HPDE6-E6E7 (cell line): Measurements from ENCODE around the gene DENND1A.
"Not testable (repeated sequence)": the region's sequence is repeated elsewhere in the genome, so short reads cannot be mapped to it uniquely, and the experiment has no call there.

Source experiments
- DNase-seq: peaks from one replicate; pipeline ENCODE4 v3.0.0; 2011; ENCODE audit warnings: missing footprints; ENCODE audit errors: extremely low spot score

The DENND1A gene

DNA sequence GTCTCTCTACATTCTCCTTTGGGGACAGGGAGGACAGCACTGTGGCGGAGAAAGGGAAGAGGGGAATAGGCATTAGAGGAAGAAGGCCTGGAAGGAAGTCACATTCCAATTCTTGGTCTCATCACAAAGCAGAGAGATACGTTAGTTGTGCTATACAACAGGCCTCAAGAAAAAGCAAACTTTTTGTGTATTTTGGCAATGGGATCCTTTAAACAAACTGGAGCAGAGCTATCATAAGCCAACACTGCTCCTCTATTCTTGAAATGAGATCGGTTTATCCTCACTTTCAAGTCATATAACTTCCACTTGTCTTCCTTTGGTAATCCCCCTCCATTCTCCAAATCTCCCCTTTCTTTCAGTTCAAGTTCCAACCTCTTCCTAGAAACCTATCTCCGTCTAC, 6.5 kb downstream of the DENND1A start:
- DNase-seq = no peak

DNA sequence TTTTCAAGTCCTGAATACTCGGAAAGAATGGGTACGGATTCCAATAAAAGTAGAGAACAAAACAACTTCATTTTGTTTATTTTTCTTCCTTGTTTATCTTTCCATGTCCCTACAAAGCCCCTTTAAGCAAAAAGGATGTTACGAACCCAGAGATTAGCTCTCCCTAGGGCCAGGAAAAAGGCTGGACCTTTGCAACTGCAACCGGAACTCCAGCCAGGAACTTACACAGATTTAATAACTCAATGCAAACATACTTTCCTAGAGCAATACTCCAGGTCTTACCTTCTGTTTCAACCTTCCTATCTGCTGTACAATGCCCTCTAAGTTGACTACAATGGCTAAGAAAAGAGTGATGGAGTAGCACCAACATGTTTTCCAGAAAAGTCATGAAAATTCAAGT, 7.0 kb downstream of the DENND1A start:
- no peak for DNase-seq

GRCh38 chr9:123922431-123922830, 7.5 kb downstream of the DENND1A start:
- no peak for DNase-seq

DNA sequence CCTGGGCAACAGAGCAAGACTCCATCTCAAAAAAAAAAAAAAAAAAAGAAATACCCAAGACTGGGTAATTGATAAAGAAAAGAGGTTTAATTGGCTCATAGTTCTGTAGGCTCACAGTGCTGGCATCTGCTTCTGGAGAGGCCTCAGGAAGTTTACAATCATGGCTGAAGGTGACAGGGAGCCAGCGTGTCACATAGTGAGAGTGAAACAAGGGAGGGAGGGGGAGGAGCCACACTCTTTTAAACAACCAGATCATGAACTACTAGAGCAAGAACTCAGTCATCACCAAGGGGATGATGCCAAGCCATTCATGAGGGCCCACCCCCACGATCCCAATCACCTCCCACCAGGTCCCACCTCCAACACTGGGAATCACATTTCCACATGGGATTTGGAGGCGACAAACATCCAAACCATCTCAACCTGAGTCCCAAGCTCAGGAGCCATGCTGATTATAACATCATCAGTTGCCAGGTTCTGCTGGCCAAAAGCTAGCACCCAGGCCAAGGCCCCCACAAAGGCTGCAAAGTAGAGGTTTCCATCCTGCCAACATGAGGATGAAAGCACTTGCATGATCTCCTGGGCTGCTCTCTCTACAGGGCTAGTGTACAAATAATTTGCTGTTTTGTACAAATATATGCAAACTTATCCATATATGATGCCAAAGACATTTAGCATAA, 15.3 kb downstream of the DENND1A start:
- DNase-seq = no peak

DNA sequence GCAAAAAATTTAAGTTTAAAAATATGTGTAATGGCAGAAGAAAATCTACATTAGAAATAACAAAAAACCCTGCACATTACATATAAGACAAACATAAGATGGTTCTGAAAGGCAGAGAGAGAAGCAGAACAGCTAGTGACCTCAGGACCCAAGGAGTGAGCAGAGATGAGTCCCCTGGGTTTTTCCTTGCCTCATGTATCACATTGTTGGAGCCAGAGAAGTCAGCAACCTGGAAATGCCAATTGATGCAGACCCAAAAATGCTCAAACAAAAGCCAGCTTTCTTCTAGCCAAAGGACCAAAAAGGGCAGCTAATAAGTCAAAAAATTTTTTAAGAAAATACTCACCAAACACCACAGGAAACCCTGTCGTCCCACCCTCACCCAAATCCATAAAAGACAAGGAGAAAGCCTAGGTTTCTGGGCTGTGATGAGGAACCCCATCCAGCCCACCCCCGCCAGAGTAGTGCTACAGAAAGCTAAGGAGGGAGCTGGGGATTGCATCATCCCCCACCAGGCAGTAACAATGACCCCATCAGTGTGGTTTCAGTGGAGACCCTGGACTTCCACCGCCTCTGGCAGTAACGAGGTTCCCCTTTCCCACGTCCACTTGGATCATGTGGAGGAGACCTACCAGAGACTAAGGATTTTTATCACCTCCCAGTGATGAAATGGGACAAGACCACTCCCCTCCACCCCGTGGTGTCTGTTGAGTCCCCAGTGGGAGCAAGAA, 17.6 kb downstream of the DENND1A start:
- no peak for DNase-seq

DNA sequence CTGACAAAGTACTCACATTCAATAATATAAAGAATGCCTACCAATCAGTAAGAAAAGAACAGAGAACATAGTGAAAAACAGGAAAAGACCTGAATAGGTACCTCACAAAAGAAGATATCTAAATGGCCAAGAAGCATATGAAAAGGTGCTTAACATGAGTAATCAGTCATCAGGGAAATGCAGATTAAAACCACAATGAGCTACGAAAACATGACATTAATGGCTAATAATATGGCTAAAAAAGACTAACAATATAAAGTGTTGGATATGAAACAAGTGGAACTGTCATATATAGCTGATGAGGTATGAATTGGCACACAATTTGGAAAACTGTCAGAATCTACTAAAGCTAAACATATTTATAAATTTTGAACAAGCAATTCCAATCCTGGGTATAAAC, 18.9 kb downstream of the DENND1A start:
- DNase-seq = no peak

DNA sequence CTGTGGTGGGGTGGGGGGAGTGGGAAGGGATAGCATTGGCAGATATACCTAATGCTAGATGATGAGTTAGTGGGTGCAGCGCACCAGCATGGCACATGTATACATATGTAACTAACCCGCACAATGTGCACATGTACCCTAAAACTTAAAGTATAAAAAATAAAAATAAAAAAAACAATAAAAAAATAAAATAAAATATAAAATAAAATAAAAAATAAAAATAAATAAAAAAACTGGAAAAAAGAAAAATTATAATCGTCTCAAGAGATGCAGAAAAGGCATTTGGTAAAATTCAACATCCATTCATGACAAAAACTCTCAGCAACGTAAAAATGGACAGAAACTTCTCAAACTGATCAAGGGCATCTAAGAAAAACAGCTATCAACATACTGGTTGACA, 20.7 kb downstream of the DENND1A start:
- DNase-seq = not testable (repeated sequence)

GRCh38 chr9:123903550-123903949, 26.4 kb downstream of the DENND1A start:
- DNase-seq = not testable (repeated sequence)

DNA sequence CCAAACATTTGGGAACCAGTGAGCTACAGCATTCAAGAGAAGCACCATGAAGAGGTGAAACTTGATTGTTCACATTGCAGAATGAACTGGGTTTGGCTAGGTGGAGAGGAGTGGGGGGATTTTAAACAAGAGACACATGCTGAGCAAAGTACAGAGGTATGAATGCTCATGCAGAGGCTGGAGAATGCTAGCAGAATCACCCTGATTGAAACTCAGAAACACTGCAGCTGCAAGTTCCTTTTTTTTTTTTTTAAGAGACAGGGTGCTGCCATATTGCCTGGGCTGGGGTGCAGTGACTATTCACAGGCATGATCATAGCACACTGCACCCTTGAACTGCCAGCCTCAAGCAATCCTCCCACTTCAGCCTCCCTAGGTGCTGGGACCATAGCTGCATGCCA, 35.1 kb downstream of the DENND1A start:
- DNase-seq = no peak

GRCh38 chr9:123893831-123894460, 36.0 kb downstream of the DENND1A start:
- DNase-seq = no peak

- no peak for DNase-seq
These were observed 36.8 kb downstream of the DENND1A start for GRCh38 chr9:123893115-123893514.

DNA sequence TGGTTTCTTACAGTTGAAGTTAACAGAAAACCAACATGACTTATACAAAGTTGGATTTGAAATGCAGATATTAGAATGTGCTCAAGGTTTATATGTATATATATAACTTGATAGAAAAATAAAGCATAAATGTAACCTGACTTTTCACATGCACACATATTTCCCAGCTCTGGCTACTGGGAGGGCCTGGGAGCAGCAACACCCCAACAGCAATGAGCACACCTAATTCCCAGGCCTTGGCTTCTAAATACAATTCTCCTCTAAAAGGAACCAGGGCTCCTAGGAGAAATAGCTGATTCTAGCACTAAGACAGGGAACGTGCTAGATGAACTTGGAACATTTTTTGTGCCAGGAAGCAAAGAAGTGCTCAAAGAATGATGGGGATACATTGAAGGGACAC, 42.1 kb downstream of the DENND1A start:
- DNase-seq = no peak

DNA sequence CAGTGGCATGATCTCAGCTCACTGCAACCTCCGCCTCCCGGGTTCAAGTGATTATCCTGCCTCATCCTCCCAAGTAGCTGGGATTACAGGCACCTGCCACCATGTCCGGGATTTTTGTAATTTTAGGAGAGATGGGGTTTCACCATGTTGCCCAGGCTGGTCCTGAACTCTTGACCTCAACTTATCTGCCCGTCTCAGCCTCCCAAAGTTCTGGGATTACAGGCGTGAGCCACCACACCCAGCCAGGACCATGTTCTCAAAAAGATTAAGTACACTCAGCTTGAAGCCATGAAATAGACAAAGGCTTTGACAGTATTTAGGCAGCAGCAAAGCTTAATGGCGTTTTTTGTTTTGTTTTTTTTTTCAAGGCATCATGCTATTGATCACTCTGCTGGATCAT, 44.1 kb downstream of the DENND1A start:
- not testable (repeated sequence) for DNase-seq

DNA sequence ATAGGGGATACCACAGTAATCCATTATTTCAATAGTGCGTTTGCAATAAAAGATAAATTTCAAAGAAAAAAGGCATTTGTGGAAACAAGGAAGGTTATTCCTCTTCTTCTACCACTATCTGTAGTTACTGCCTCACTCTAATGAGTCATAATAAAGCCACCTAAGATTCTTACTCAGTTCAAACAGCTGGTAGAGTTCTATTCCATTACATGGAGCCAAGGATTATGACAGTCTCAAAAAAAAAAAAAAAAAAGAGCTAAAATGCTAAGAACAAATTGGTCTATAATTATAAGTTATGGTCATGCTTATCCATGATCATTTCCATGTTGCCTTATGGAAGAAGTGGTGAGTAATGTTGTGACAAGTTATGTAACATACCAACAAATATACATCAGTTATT, 46.3 kb downstream of the DENND1A start:
- DNase-seq = no peak

DNA sequence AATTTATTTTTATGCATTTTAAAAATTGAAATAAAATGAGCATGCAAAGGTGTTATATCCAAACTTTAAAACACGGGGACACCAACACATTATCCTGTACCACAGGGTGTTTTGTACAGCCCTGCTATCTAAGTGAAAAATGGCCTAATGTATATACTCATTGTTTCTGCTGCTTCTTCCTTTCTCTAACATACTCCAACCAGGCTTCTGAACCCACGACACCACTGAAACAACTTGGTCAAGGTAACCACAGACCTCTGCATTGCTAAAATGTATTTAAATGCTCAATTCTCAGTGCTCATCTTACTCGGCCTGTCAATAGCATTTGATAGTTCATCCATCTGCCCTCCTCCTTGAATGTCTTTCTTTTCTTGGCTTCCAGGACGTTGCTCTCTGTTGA, 48.3 kb downstream of the DENND1A start:
- DNase-seq = no peak

GRCh38 chr9:123880420-123880819, 49.5 kb downstream of the DENND1A start:
- no peak for DNase-seq

DNA sequence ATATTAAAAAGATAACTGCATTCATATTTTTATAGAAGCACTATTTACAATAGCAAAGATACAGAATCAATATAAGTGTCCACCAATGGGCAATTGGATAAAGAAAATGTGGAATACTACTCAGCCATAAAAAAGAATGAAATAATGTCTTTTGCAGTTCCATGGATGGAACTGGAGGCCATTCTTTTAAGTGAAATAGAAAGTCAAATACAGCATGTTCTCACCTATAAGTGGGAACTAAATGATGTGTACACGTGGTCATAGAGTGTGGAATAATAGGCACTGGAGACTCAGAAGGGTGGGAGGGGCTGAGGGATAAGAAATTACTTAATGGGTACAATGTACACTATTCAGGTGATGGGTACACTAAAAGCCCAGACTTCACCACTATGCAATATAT, 53.2 kb downstream of the DENND1A start:
- DNase-seq = no peak

DNA sequence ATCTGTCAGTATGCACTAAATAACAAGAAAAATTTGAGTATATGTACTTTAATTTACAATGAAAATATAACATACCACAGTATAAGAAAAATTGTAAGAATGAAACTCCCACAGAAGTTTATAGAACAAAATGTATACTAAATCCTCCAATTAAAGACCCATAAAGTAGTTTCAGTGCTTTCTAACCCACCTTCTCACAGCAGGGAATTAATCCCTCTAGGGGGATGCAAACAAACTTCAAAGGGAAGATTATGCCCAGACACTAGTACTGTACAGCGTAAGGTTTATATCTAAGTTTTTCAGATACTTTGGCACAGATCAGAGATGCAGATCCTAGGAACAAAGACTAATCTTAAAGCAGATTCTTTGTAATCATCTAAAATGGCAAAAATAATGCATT, 57.2 kb downstream of the DENND1A start:
- DNase-seq = no peak

GRCh38 chr9:123871781-123872180, 58.1 kb downstream of the DENND1A start:
- no peak for DNase-seq

DNA sequence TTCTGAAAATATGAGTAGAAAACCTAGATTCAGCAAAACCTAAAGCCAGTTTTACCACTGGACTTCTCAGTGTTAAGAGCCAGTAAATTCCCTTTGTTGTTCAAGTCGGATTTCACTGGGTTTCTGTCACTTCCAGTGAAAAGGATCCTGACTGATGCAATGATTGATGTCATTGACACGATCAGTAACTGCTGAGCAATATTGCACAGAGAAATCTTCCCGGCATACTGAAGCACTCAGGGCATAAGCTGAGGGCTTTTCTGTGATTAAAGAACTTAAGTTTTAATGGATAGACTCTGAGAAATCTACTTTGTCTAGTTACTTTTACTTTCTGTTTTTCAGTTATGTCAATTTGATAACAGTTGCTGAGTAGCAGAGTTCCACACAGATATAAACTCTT, 61.9 kb downstream of the DENND1A start:
- no peak for DNase-seq

DNA sequence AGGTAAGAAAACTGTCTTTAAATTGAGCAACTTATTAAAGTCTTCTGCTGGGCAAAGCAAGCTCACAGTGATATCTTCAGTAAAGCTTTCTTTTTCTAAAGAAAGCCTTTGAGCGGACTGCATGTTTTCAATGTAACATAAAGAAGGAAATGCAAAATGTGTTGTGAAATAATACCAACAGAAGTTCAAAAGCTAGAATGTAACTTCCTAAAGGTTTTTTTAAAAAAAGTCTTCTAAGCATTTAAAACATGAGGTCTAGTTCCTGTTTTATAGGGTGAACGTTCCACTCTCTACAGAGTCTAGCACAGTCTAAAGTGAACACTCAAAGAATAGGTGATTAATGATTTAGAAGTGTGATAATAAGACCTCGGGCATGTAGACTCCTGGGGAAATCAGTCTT, 62.9 kb downstream of the DENND1A start:
- DNase-seq = no peak

DNA sequence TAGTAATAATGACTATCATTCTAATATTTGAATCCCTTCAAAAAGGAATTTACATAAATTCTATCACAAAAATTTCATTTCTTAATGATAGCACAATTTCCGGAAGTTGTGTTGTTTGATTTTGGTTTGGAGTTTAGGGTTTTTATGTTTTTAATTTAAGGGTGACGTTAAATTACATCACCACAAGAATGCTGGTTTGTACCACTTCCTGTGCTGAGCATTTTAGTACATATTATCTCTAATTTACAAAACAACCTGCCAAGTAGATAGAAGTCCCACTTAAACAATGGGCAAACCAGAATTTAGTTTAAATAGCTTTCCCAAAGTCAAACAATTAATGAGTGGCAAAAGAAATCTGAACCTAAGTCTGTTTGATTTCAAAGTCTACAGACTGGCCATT, 63.4 kb downstream of the DENND1A start:
- no peak for DNase-seq
